ENCODE data around the gene NPSR1. TPM values are rescaled to one million over a fixed set of nuclear protein-coding genes. Genes with fewer than 3 reads are reported as not detected.
"Not testable (repeated sequence)": the region's sequence is repeated elsewhere in the genome, so short reads cannot be mapped to it uniquely, and the experiment has no call there.

NPSR1 gene
- total and polyA plus RNA-seq, 2 experiments from 2014 or later = not detected

DNA sequence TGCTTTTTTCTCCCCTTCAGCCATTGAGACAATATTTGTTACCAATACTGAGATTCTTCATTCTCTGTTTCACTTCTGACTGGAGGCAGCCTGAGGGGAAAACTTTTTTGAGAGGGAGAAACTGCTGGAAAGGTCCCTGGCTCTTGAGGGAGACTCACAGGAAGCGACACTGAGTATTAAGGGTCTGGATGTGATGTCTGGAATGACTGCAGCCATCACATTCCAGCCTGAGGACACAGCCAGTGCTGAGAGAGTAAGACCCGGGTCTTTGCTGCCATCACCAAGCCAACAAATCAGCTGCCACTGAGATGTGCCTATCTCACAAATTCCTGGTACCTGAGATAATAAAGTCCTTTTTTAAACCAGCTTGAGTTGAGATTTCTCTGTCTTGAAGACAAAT, 221.9 kb downstream of the NPSR1 start:
- Histone ChIP-seq H2AFZ (no peak overlapping the region), H4K20me1 (ENCODE audit: insufficient read depth, poor library complexity, severe bottlenecking) (no peaks in the 10 kb centered on the region), H3K27me3 (no peaks in the 10 kb centered on the region), H3K79me2 (no peaks in the 10 kb centered on the region), H3K27ac (no peak overlapping the region), H3K4me2 (no peak overlapping the region), H3K9me3 (ENCODE audit: low read depth) (no peaks in the 10 kb centered on the region), H3K9me2 (replicated peaks; ENCODE audit: insufficient read depth) (no peaks in the 10 kb centered on the region), H3K4me3 (no peak overlapping the region), H3K36me3 (replicated peaks; ENCODE audit: insufficient read depth, low read depth) (no peaks in the 10 kb centered on the region), H3K4me1 (ENCODE audit: insufficient read depth) (no peaks in the 10 kb centered on the region)
- DNase-seq (ENCODE audit: low spot score) = no peak
- no peak for TF ChIP-seq EZH2phosphoT487 (IDR thresholded peaks at IDR 0.05; ENCODE audit: low read depth, severe bottlenecking, unreplicated experiment)
- TF ChIP-seq, protein P1, sequence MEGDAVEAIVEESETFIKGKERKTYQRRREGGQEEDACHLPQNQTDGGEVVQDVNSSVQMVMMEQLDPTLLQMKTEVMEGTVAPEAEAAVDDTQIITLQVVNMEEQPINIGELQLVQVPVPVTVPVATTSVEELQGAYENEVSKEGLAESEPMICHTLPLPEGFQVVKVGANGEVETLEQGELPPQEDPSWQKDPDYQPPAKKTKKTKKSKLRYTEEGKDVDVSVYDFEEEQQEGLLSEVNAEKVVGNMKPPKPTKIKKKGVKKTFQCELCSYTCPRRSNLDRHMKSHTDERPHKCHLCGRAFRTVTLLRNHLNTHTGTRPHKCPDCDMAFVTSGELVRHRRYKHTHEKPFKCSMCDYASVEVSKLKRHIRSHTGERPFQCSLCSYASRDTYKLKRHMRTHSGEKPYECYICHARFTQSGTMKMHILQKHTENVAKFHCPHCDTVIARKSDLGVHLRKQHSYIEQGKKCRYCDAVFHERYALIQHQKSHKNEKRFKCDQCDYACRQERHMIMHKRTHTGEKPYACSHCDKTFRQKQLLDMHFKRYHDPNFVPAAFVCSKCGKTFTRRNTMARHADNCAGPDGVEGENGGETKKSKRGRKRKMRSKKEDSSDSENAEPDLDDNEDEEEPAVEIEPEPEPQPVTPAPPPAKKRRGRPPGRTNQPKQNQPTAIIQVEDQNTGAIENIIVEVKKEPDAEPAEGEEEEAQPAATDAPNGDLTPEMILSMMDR (IDR thresholded peaks at IDR 0.05; ENCODE audit: poor library complexity) = no peak
- TF ChIP-seq EZH2 (IDR thresholded peaks at IDR 0.05; ENCODE audit: borderline replicate concordance) = no peak
- WGBS (ENCODE audit: low lambda C conversion rate, missing lambda C conversion rate) = 69% methylated on average over 2 of the region's 2 CpGs

- not testable (repeated sequence) for DNase-seq (ENCODE audit: low spot score); H4K20me1 ChIP-seq (ENCODE audit: insufficient read depth, poor library complexity, severe bottlenecking); H3K9me3 ChIP-seq (ENCODE audit: low read depth); H3K9me2 ChIP-seq (replicated peaks; ENCODE audit: insufficient read depth); H2AFZ ChIP-seq; H3K27me3 ChIP-seq; H3K4me1 ChIP-seq (ENCODE audit: insufficient read depth); H3K27ac ChIP-seq; H3K36me3 ChIP-seq (replicated peaks; ENCODE audit: insufficient read depth, low read depth); H3K4me2 ChIP-seq; H3K4me3 ChIP-seq; H3K79me2 ChIP-seq
- WGBS (ENCODE audit: low lambda C conversion rate, missing lambda C conversion rate) = 96% methylated on average over 1 of the region's 1 CpG
These were observed 225.8 kb downstream of the NPSR1 start for GRCh38 chr7:34883855-34884254.

- H3K9me3 ChIP-seq (ENCODE audit: low read depth) = no peaks in the 10 kb centered on the region
- TF ChIP-seq, protein P1 (IDR thresholded peaks at IDR 0.05; ENCODE audit: poor library complexity) = no peak
- no peak for TF ChIP-seq EZH2 (IDR thresholded peaks at IDR 0.05; ENCODE audit: borderline replicate concordance)
- no peak for TF ChIP-seq EZH2phosphoT487 (IDR thresholded peaks at IDR 0.05; ENCODE audit: low read depth, severe bottlenecking, unreplicated experiment)
- H3K79me2 ChIP-seq = no peaks in the 10 kb centered on the region
- no peak overlapping the region for H3K27ac ChIP-seq
- H3K4me1 ChIP-seq (ENCODE audit: insufficient read depth) = no peaks in the 10 kb centered on the region
- H3K9me2 ChIP-seq (replicated peaks; ENCODE audit: insufficient read depth) = no peaks in the 10 kb centered on the region
- H3K4me3 ChIP-seq = no peak overlapping the region
- no peak for DNase-seq (ENCODE audit: low spot score)
- H3K36me3 ChIP-seq (replicated peaks; ENCODE audit: insufficient read depth, low read depth) = no peaks in the 10 kb centered on the region
- H3K4me2 ChIP-seq = no peak overlapping the region
- no peaks in the 10 kb centered on the region for H4K20me1 ChIP-seq (ENCODE audit: insufficient read depth, poor library complexity, severe bottlenecking)
- no peak overlapping the region for H2AFZ ChIP-seq
- H3K27me3 ChIP-seq = no peaks in the 10 kb centered on the region
These were observed 228.8 kb downstream of the NPSR1 start for GRCh38 chr7:34886856-34887255.

DNA sequence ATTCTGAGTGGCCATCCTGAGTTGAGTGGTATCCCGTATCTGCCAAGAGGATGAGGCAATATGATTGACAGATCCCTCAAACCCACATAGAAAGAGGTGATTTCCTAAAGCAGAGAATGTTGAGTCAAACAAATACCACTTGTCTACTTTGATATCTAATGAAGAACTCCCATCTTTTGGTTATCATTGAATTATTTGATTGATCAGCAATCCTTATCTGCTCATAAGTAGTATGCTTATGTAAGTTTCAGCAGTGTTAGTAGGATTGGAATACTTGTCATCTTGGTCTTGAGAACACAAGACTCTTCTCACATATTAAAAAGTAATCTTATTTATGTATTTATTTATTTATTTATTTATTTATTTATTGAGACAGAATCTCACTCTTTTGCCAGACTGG, 231.9 kb downstream of the NPSR1 start:
- no peak overlapping the region for H3K27ac ChIP-seq
- no peaks in the 10 kb centered on the region for H4K20me1 ChIP-seq (ENCODE audit: insufficient read depth, poor library complexity, severe bottlenecking)
- no peaks in the 10 kb centered on the region for H3K4me1 ChIP-seq (ENCODE audit: insufficient read depth)
- no peaks in the 10 kb centered on the region for H3K9me2 ChIP-seq (replicated peaks; ENCODE audit: insufficient read depth)
- no peaks in the 10 kb centered on the region for H3K27me3 ChIP-seq
- no peak overlapping the region for H2AFZ ChIP-seq
- TF ChIP-seq EZH2phosphoT487 (IDR thresholded peaks at IDR 0.05; ENCODE audit: low read depth, severe bottlenecking, unreplicated experiment) (no peak), EZH2 (IDR thresholded peaks at IDR 0.05; ENCODE audit: borderline replicate concordance) (no peak)
- TF ChIP-seq, protein P1 (IDR thresholded peaks at IDR 0.05; ENCODE audit: poor library complexity) = no peak
- no peak overlapping the region for H3K4me2 ChIP-seq
- H3K4me3 ChIP-seq = no peak overlapping the region
- WGBS (ENCODE audit: low lambda C conversion rate, missing lambda C conversion rate) = 90% methylated on average over 1 of the region's 1 CpG
- H3K79me2 ChIP-seq = no peaks in the 10 kb centered on the region
- H3K9me3 ChIP-seq (ENCODE audit: low read depth) = no peaks in the 10 kb centered on the region
- DNase-seq (ENCODE audit: low spot score) = no peak
- H3K36me3 ChIP-seq (replicated peaks; ENCODE audit: insufficient read depth, low read depth) = no peaks in the 10 kb centered on the region

Data from hepatocyte (in vitro differentiated cells).